ENCODE results near the gene OSGIN1.

OSGIN1 gene, protein sequence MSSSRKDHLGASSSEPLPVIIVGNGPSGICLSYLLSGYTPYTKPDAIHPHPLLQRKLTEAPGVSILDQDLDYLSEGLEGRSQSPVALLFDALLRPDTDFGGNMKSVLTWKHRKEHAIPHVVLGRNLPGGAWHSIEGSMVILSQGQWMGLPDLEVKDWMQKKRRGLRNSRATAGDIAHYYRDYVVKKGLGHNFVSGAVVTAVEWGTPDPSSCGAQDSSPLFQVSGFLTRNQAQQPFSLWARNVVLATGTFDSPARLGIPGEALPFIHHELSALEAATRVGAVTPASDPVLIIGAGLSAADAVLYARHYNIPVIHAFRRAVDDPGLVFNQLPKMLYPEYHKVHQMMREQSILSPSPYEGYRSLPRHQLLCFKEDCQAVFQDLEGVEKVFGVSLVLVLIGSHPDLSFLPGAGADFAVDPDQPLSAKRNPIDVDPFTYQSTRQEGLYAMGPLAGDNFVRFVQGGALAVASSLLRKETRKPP

DNA sequence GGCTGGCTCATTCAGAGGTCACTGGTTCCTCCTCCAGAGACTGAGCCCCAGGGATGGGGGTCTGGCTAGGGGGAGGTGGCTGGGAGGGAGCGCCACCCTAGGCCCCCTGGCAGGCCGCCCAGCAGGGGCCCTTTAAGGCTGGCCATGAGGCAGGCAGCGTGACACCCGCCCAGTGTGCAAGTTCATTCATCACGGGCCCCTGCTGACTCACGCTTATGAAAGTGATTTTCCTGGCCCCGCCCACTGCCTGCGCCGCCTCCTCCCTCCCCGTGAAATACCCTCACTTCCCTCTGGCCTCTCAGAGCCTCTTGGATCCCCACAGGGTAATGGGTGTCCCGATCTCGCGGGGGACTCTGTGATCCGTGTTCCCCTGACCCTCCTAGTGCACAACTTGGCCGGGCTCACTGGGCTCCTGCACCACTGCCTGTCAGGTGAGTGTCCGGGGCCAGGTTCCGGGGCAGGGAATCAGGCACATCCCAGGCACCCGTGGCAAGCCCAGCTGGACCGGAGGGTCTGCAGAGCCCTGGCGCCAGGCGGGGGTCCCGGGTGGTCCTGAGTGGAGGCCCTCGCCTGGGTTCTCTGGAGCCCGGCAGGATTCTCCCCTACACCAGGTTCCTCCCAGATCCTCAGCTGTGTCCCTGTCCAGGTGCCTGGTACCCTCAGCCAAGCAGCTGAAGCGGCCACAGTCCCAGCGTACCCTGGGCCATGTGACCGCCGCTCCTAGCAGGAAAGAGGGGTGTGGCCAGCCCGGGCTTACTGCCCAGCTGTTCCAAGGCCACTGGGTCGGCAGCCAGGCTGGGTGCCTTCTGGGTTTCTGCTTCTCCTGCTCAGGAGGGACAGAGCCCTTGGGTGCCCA is at the start of gene OSGIN1:
Gene OSGIN1, plus strand, starts transcription at position 301 of the 856 bp plus-strand sequence. CDS start 4,432 bp downstream, outside the sequence.
- peak within 1 kb of the TSS; percentile 39 for H3K4me3 ChIP-seq (replicated peaks; ENCODE audit: low read depth, low read length)

DNA sequence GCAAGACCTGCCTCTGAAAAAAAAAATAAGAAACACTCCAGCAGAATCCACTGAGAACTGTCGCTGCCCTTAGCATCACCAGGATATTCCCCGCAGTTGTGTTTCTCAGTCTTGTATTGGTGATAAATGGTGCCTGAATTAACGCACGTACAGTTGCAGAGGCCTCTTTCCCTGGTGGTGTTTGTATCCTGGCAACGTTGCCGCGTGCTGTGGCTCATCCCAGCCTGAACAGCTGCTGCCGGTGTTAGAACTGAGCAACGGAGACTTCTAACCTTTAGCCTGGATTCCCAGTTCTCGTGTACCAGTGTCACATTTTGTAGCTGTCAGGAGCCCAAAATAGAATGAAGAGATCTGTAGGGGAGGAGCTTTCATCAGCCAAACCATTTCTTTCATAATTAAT is 49.3 kb upstream of the OSGIN1 start:
- Histone ChIP-seq H3K36me3 (ENCODE audit: control insufficient read depth, insufficient read depth, low read length) (peaks cover 3% of the 10 kb centered on the region; the same call in 1 of the 2 replicates), H3K27me3 (replicated peaks; ENCODE audit: control insufficient read depth, insufficient read depth, low read length) (no peaks in the 10 kb centered on the region), H3K4me3 (replicated peaks; ENCODE audit: low read depth, low read length) (no peak overlapping the region)
- TF ChIP-seq, protein P1, sequence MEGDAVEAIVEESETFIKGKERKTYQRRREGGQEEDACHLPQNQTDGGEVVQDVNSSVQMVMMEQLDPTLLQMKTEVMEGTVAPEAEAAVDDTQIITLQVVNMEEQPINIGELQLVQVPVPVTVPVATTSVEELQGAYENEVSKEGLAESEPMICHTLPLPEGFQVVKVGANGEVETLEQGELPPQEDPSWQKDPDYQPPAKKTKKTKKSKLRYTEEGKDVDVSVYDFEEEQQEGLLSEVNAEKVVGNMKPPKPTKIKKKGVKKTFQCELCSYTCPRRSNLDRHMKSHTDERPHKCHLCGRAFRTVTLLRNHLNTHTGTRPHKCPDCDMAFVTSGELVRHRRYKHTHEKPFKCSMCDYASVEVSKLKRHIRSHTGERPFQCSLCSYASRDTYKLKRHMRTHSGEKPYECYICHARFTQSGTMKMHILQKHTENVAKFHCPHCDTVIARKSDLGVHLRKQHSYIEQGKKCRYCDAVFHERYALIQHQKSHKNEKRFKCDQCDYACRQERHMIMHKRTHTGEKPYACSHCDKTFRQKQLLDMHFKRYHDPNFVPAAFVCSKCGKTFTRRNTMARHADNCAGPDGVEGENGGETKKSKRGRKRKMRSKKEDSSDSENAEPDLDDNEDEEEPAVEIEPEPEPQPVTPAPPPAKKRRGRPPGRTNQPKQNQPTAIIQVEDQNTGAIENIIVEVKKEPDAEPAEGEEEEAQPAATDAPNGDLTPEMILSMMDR (IDR thresholded peaks at IDR 0.05; ENCODE audit: insufficient read depth, low read length, poor library complexity, severe bottlenecking) = no peak
- DNase-seq (ENCODE audit: extremely low read depth, insufficient read length) = no peak

More for the DNA sequence above, at the start of gene OSGIN1:
- Histone ChIP-seq H3K36me3 (ENCODE audit: control insufficient read depth, insufficient read depth, low read length) (no peaks in the 10 kb centered on the region), H3K27me3 (replicated peaks; ENCODE audit: control insufficient read depth, insufficient read depth, low read length) (no peaks in the 10 kb centered on the region)
- TF ChIP-seq, protein P1 (IDR thresholded peaks at IDR 0.05; ENCODE audit: insufficient read depth, low read length, poor library complexity, severe bottlenecking) = no peak
- peak; percentile 73 for DNase-seq (ENCODE audit: extremely low read depth, insufficient read length)

DNA sequence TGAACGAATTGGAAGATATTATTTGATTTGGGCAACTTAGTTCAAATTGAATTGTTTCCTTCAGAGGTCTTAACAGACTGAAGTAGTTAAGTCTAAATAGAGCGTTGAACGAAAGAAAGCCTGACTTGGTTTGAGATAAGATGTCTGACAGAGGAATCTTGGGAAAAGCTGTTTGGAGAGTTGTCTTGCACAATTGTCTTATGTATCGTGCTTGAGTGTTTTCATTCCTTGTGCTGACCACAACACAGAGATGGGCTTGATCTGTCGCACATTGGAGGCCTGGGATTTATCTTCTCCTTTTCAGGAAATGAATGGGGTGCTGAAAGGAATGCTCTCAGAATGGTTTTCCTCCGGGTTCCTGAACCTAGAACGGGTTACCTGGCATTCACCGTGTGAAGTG is 46.4 kb upstream of the OSGIN1 start:
- no peaks in the 10 kb centered on the region for H3K27me3 ChIP-seq (replicated peaks; ENCODE audit: control insufficient read depth, insufficient read depth, low read length)
- peaks cover 6% of the 10 kb centered on the region for H3K36me3 ChIP-seq (ENCODE audit: control insufficient read depth, insufficient read depth, low read length)
- TF ChIP-seq, protein P1 (IDR thresholded peaks at IDR 0.05; ENCODE audit: insufficient read depth, low read length, poor library complexity, severe bottlenecking) = no peak
- no peak overlapping the region for H3K4me3 ChIP-seq (replicated peaks; ENCODE audit: low read depth, low read length)
- no peak for DNase-seq (ENCODE audit: extremely low read depth, insufficient read length)

DNA sequence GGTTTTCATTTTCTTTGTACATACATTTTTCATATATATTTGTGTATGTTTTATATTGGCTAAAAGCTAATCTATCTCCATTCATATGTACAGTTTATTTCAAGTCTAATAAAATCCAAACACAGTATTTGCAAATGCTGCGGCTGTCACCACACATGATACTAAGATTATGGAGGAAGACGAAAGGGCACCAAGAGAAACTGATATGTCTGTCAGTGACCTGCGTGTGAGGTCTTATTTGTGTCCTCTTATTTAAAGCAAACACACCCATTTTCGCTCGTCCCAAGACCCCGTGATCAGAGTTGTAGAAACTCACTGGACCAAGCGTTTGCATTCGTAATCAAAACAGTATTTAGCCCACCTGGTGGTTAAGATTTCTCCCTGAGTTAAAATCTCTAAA is 45.9 kb upstream of the OSGIN1 start:
- no peak overlapping the region for H3K4me3 ChIP-seq (replicated peaks; ENCODE audit: low read depth, low read length)
- H3K36me3 ChIP-seq (ENCODE audit: control insufficient read depth, insufficient read depth, low read length) = peaks cover 6% of the 10 kb centered on the region
- no peak for DNase-seq (ENCODE audit: extremely low read depth, insufficient read length)
- TF ChIP-seq, protein P1 (IDR thresholded peaks at IDR 0.05; ENCODE audit: insufficient read depth, low read length, poor library complexity, severe bottlenecking) = no peak
- no peaks in the 10 kb centered on the region for H3K27me3 ChIP-seq (replicated peaks; ENCODE audit: control insufficient read depth, insufficient read depth, low read length)

DNA sequence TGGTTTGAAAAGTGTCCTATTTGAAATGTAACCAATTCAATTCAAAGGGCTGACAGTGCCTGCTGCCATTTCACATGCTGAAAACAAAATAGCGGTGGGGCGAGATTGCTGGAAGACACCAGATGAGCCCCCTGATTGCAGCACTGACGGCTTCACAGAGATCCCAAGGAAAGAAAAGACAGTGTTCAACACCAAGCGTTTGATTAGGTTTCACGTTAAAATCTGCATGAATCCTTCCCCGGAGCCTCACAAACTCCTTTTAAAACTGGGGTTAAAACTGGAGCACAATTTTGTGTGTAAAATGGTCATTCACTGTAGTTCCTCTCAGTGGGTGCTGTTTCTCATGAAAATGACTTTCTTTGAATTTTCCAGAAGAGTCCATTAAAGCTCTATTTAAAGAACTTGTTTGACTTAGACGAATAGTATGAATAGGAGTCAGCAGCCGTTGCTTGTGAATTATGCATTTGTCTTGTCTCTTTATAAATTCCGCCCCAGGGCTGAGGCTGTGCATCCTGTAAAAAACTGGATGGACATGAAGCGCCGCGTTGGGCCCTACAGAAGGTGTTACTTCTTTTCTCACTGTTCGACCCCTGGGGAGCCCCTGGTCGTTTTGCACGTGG is 45.3 kb upstream of the OSGIN1 start:
- Histone ChIP-seq H3K36me3 (ENCODE audit: control insufficient read depth, insufficient read depth, low read length) (peaks cover 10% of the 10 kb centered on the region), H3K4me3 (replicated peaks; ENCODE audit: low read depth, low read length) (no peak overlapping the region), H3K27me3 (replicated peaks; ENCODE audit: control insufficient read depth, insufficient read depth, low read length) (no peaks in the 10 kb centered on the region)
- TF ChIP-seq, protein P1 (IDR thresholded peaks at IDR 0.05; ENCODE audit: insufficient read depth, low read length, poor library complexity, severe bottlenecking) = no peak
- DNase-seq (ENCODE audit: extremely low read depth, insufficient read length) = no peak
